HPDE6-E6E7 (cell line): ENCODE measurements around the gene ALDH5A1.
A peak's percentile ranks its signal among the peaks of the same experiment; 100 is the strongest.

Source experiments
- DNase-seq: peaks from one replicate; pipeline ENCODE4 v3.0.0; 2011; ENCODE audit warnings: missing footprints; ENCODE audit errors: extremely low spot score

ALDH5A1 gene

GRCh38 chr6:24494821-24495795, at the start of gene ALDH5A1:
TSS of gene ALDH5A1 (plus strand) at chr6:24494969. CDS start at chr6:24494997, 28 bp downstream.
- DNase-seq = peak; percentile 49

- DNase-seq = no peak
Observed at GRCh38 chr6:24445704-24446103, 49.1 kb upstream of the ALDH5A1 start.

GRCh38 chr6:24446670-24447069, 48.1 kb upstream of the ALDH5A1 start:
- no peak for DNase-seq

GRCh38 chr6:24448396-24448795, 46.4 kb upstream of the ALDH5A1 start:
- no peak for DNase-seq

- DNase-seq = peak; percentile 29
Observed at GRCh38 chr6:24448828-24449525, 45.8 kb upstream of the ALDH5A1 start.

- DNase-seq = no peak
Observed at GRCh38 chr6:24451581-24452388, 43.0 kb upstream of the ALDH5A1 start.

- no peak for DNase-seq
Observed at GRCh38 chr6:24453921-24454320, 40.8 kb upstream of the ALDH5A1 start.

- no peak for DNase-seq
Observed at GRCh38 chr6:24454452-24454851, 40.3 kb upstream of the ALDH5A1 start.

GRCh38 chr6:24455061-24455460, 39.7 kb upstream of the ALDH5A1 start:
- no peak for DNase-seq

- no peak for DNase-seq
Observed at GRCh38 chr6:24458134-24458533, 36.6 kb upstream of the ALDH5A1 start.

- no peak for DNase-seq
Observed at GRCh38 chr6:24458941-24459340, 35.8 kb upstream of the ALDH5A1 start.

GRCh38 chr6:24460966-24461365, 33.8 kb upstream of the ALDH5A1 start:
- no peak for DNase-seq

- no peak for DNase-seq
Observed at GRCh38 chr6:24464253-24465038, 30.3 kb upstream of the ALDH5A1 start.

- no peak for DNase-seq
Observed at GRCh38 chr6:24469811-24470210, 25.0 kb upstream of the ALDH5A1 start.

- no peak for DNase-seq
Observed at GRCh38 chr6:24472181-24472580, 22.6 kb upstream of the ALDH5A1 start.

GRCh38 chr6:24476631-24477030, 18.1 kb upstream of the ALDH5A1 start:
- DNase-seq = no peak

GRCh38 chr6:24477070-24477469, 17.7 kb upstream of the ALDH5A1 start:
- DNase-seq = no peak

- no peak for DNase-seq
Observed at GRCh38 chr6:24478903-24479302, 15.9 kb upstream of the ALDH5A1 start.

GRCh38 chr6:24480705-24481104, 14.1 kb upstream of the ALDH5A1 start:
- no peak for DNase-seq

- no peak for DNase-seq
Observed at GRCh38 chr6:24481449-24481848, 13.3 kb upstream of the ALDH5A1 start.

- DNase-seq = no peak
Observed at GRCh38 chr6:24484657-24485323, 10.0 kb upstream of the ALDH5A1 start.
